Mesenchymal stem cell (in vitro differentiated cells and primary cell): ENCODE results near the gene MATN1. TPM values are rescaled to one million over a fixed set of nuclear protein-coding genes. Genes with fewer than 3 reads are reported as not detected.

Source experiments
- DNase-seq: peaks from one replicate; pipeline ENCODE4 v3.0.0-alpha.2; 2013
- H2AFZ ChIP-seq: one replicate; pipeline ENCODE4 v1.6.1; 2013; ENCODE audit warnings: low read depth, mild to moderate bottlenecking, control low read depth, inconsistent platforms, low read length, moderate library complexity
- H2AK5ac ChIP-seq: 2 replicates; pipeline ENCODE4 v1.6.1; 2013; ENCODE audit warnings: low read length, moderate library complexity, mild to moderate bottlenecking, inconsistent platforms; ENCODE audit not compliant: severe bottlenecking
- H2BK120ac ChIP-seq: one replicate; pipeline ENCODE4 v1.6.1; 2013; ENCODE audit warnings: low read depth, mild to moderate bottlenecking, inconsistent platforms, low read length, moderate library complexity
- H2BK12ac ChIP-seq, 2 experiments: one replicate each; pipeline ENCODE4 v1.6.1; 2013; ENCODE audit warnings: inconsistent platforms in 2 of 2, low read length in 2 of 2, mild to moderate bottlenecking in 2 of 2, moderate library complexity in 2 of 2, control low read depth in 1 of 2
- H2BK15ac ChIP-seq: one replicate; pipeline ENCODE4 v1.6.1; 2013; ENCODE audit warnings: mild to moderate bottlenecking, low read depth, inconsistent platforms; ENCODE audit not compliant: poor library complexity, severe bottlenecking
- H2BK5ac ChIP-seq: 2 replicates; pipeline ENCODE4 v1.6.1; 2013; ENCODE audit warnings: low read depth, mild to moderate bottlenecking, low read length, control low read depth, inconsistent platforms; ENCODE audit not compliant: poor library complexity, severe bottlenecking
- H3K14ac ChIP-seq, 2 experiments: one replicate each; pipeline ENCODE4 v1.6.1; 2013; ENCODE audit warnings: inconsistent platforms in 2 of 2, low read length in 2 of 2, control low read depth in 1 of 2, mild to moderate bottlenecking in 1 of 2, moderate library complexity in 1 of 2
- H3K18ac ChIP-seq, 2 experiments: one replicate each; pipeline ENCODE4 v1.6.1; 2013; ENCODE audit warnings: inconsistent platforms in 2 of 2, low read length in 2 of 2, control low read depth in 1 of 2, low read depth in 1 of 2, mild to moderate bottlenecking in 1 of 2
- H3K23ac ChIP-seq, 2 experiments: one replicate each; pipeline ENCODE4 v1.6.1; 2013; ENCODE audit warnings: inconsistent platforms in 2 of 2, low read length in 2 of 2, mild to moderate bottlenecking in 2 of 2, moderate library complexity in 2 of 2, control low read depth in 1 of 2
- H3K27ac ChIP-seq: 2 replicates; pipeline ENCODE4 v1.5.1; 2013; ENCODE audit warnings: mild to moderate bottlenecking, moderate library complexity, low read length, control low read depth, inconsistent platforms; ENCODE audit not compliant: poor library complexity, severe bottlenecking
- H3K27me3 ChIP-seq, 2 experiments: 2 replicates each; pipeline versions ENCODE4 v1.6.1 to v1.7.0; 2013; ENCODE audit warnings: low read length in 2 of 2, mild to moderate bottlenecking in 2 of 2, moderate library complexity in 2 of 2, control low read depth in 1 of 2, inconsistent platforms in 1 of 2; ENCODE audit not compliant: control insufficient read depth in 1 of 2, insufficient read depth in 1 of 2
- H3K36me3 ChIP-seq, 2 experiments: 2 replicates each; pipeline versions ENCODE4 v1.6.1 to v1.7.0; 2013; ENCODE audit warnings: low read length in 2 of 2, control low read depth in 1 of 2, inconsistent platforms in 1 of 2, low read depth in 1 of 2, mild to moderate bottlenecking in 1 of 2; ENCODE audit not compliant: insufficient read depth in 2 of 2, control insufficient read depth in 1 of 2
- H3K4ac ChIP-seq, 2 experiments: one replicate each; pipeline ENCODE4 v1.6.1; 2013; ENCODE audit warnings: inconsistent platforms in 2 of 2, low read length in 2 of 2, mild to moderate bottlenecking in 2 of 2, moderate library complexity in 2 of 2, control low read depth in 1 of 2, low read depth in 1 of 2
- H3K4me1 ChIP-seq: 2 replicates; pipeline ENCODE4 v1.6.1; 2013; ENCODE audit warnings: low read depth, low read length, control low read depth; ENCODE audit not compliant: control insufficient read depth, insufficient read depth
- H3K4me2 ChIP-seq: 2 replicates; pipeline ENCODE4 v1.6.1; 2013; ENCODE audit warnings: low read length, mild to moderate bottlenecking, inconsistent platforms; ENCODE audit not compliant: poor library complexity, severe bottlenecking
- H3K4me3 ChIP-seq, 2 experiments: 2 replicates each; pipeline versions ENCODE4 v1.5.1 to v1.7.0; 2013; ENCODE audit warnings: low read length in 2 of 2, mild to moderate bottlenecking in 2 of 2, control low read depth in 1 of 2, low read depth in 1 of 2; ENCODE audit not compliant: insufficient read depth in 1 of 2
- H3K79me1 ChIP-seq: replicated peaks from 2 replicates; pipeline ENCODE4 v1.6.1; 2013; ENCODE audit warnings: mild to moderate bottlenecking, control low read depth, low read length, inconsistent platforms; ENCODE audit not compliant: poor library complexity, severe bottlenecking
- H3K9ac ChIP-seq: 2 replicates; pipeline ENCODE4 v1.7.0; 2013; ENCODE audit warnings: mild to moderate bottlenecking, low read length, moderate library complexity
- H3K9me3 ChIP-seq: 2 replicates; pipeline ENCODE4 v1.7.0; 2013; ENCODE audit warnings: mild to moderate bottlenecking, low read length; ENCODE audit not compliant: control insufficient read depth
- H4K8ac ChIP-seq: one replicate; pipeline ENCODE4 v1.6.1; 2013; ENCODE audit warnings: inconsistent platforms, mild to moderate bottlenecking, low read length, moderate library complexity
- H4K91ac ChIP-seq: one replicate; pipeline ENCODE4 v1.6.1; 2013; ENCODE audit warnings: mild to moderate bottlenecking, low read length, inconsistent platforms
- WGBS: methylation state at CpG from one replicate; pipeline ENCODE4 v1.1.7; 2013; ENCODE audit warnings: mixed read lengths; 5-methylcytosine and 5-hydroxymethylcytosine counted together
- small RNA-seq: library from polyadenylated mRNA; stranded (forward); fragments of <200 nt; extraction: miRNeasy Mini kit (QIAGEN cat#:217004); gene quantifications from one replicate; pipeline ENCODE3, GENCODE V24; 2013; ENCODE audit warnings: low read depth

The MATN1 gene

GRCh38 chr1:30662291-30662840, 61.0 kb downstream of the MATN1 start:
- no peak overlapping the region for H3K18ac ChIP-seq
- H2BK15ac ChIP-seq: no peak overlapping the region
- no peak overlapping the region for H3K4me3 ChIP-seq
- no peaks in the 10 kb centered on the region for H3K4me1 ChIP-seq
- no peak overlapping the region for H2AFZ ChIP-seq
- H2BK120ac ChIP-seq: no peak overlapping the region
- no peak overlapping the region for H2AK5ac ChIP-seq
- no peak overlapping the region for H3K27ac ChIP-seq
- no peak overlapping the region for H2BK12ac ChIP-seq
- no peak overlapping the region for H4K8ac ChIP-seq
- 64% methylated on average over 9 of the region's 9 CpGs for WGBS
- H3K23ac ChIP-seq: no peak overlapping the region
- H3K9me3 ChIP-seq: no peaks in the 10 kb centered on the region
- no peak overlapping the region for H3K4me2 ChIP-seq
- H3K27me3 ChIP-seq: peaks cover 4 to 63% of the 10 kb centered on the region in 2 experiments
- H2BK5ac ChIP-seq: no peak overlapping the region
- no peaks in the 10 kb centered on the region for H3K79me1 ChIP-seq
- no peak overlapping the region for H4K91ac ChIP-seq
- H3K36me3 ChIP-seq: no peaks in the 10 kb centered on the region
- H3K9ac ChIP-seq: no peak overlapping the region
- DNase-seq: no peak
- no peak overlapping the region for H3K4ac ChIP-seq
- H3K14ac ChIP-seq: no peak overlapping the region

GRCh38 chr1:30661311-30661710, 62.1 kb downstream of the MATN1 start:
- H2BK15ac ChIP-seq: no peak overlapping the region
- no peaks in the 10 kb centered on the region for H3K9me3 ChIP-seq
- no peaks in the 10 kb centered on the region for H3K79me1 ChIP-seq
- H2AK5ac ChIP-seq: no peak overlapping the region
- DNase-seq: no peak
- H3K9ac ChIP-seq: no peak overlapping the region
- no peak overlapping the region for H3K4ac ChIP-seq
- no peak overlapping the region for H3K23ac ChIP-seq
- H2BK12ac ChIP-seq: no peak overlapping the region
- H3K27me3 ChIP-seq: peaks cover 4 to 63% of the 10 kb centered on the region in 2 experiments
- H4K8ac ChIP-seq: no peak overlapping the region
- no peak overlapping the region for H2BK120ac ChIP-seq
- no peak overlapping the region for H3K14ac ChIP-seq
- no peak overlapping the region for H3K4me3 ChIP-seq
- H2AFZ ChIP-seq: no peak overlapping the region
- H4K91ac ChIP-seq: no peak overlapping the region
- WGBS: 91% methylated on average over 10 of the region's 10 CpGs
- no peak overlapping the region for H3K18ac ChIP-seq
- no peaks in the 10 kb centered on the region for H3K4me1 ChIP-seq
- H2BK5ac ChIP-seq: no peak overlapping the region
- H3K4me2 ChIP-seq: no peak overlapping the region
- no peak overlapping the region for H3K27ac ChIP-seq
- H3K36me3 ChIP-seq: no peaks in the 10 kb centered on the region

Small RNA genes lying within 50 kb of the gene (small RNA-seq; reads per million reads assigned to genes)
- gene MIR4420: not detected
